Ramos (cell line): ENCODE results near the gene GSTT2B.
"Not testable (repeated sequence)": the region's sequence is repeated elsewhere in the genome, so short reads cannot be mapped to it uniquely, and the experiment has no call there.

Experiments
- in situ Hi-C: fragments of 300-500 bp; cut with MboI; formaldehyde crosslinking; loops from one replicate; pipeline ENCODE4 v1.14.3; 2022; ENCODE audit warnings: low sequenced_read_pairs; ENCODE audit not compliant: unreplicated experiment

GSTT2B gene

DNA sequence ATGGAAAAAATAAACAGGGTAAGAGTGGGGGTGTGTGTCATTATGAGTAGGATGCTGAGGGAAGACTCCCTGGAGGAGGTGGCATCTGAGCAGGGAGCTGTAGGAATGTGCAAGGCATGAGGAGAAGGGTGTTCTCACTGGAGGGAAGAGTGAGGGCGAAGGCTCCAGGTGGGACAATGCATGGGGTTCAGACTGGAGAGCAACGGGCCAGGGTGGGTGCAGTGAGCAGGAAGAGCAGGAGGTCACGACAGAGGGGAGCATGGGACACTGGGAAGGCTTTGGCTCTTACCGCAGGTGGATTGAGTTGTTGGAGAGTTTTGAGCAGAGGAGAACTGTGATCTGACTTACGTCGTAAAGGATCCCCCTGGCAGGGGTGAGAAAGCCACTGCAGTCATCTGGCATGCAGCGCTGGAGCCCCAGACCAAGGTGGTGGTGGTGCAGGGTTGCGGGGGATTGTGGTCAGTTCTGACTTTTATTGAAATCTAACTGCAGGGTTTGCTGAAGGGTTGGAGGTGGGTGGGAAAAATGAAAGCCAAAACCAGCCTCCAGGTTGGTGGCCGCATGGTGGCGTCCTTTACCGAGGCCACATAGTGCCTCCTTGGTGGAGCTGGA, 8.1 kb downstream of the GSTT2B start:
- in situ Hi-C loops = not testable (repeated sequence)

- in situ Hi-C loops = not testable (repeated sequence)
Measured at GRCh38 chr22:23951383-23951782, 9.6 kb downstream of the GSTT2B start.

DNA sequence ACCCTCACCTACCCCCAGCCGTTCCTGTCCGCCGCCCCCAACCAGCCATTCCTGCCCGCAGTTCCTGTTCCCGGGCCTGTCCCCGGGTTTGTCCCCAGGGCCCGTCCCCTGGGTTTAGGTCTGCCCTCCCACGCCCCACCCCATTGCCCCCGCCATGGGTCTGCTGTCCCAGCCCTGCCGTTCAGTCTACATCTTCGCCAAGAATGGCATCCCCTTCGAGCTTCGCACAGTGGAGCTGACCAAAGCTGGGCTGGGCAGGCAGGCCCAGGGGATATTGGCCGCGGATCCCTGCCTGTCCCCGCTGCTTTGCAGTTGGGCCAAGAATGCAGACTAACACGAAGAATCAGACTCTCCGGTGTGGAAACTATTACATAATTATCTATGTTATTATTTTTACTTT, 11.2 kb downstream of the GSTT2B start:
- in situ Hi-C loops = not testable (repeated sequence)

DNA sequence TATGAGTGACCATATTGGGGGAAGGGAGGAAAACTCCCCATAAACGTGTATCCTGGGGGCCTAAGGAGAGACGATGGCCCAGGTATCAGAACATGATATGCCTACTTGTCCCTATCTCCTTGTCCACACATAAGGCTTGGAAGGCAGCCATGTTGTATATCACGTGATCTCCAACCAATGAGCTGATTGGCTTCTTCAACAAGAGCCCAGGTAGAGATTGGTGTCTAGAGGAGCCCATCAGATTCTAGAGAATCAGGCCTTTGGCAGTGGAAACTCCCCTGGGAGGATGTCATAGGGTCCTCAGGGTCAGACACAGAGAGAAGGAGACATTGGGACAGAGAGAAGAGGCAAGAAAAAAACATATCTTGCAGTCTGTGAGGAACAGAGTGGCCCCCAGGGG, 13.6 kb downstream of the GSTT2B start:
- in situ Hi-C loops = not testable (repeated sequence)

DNA sequence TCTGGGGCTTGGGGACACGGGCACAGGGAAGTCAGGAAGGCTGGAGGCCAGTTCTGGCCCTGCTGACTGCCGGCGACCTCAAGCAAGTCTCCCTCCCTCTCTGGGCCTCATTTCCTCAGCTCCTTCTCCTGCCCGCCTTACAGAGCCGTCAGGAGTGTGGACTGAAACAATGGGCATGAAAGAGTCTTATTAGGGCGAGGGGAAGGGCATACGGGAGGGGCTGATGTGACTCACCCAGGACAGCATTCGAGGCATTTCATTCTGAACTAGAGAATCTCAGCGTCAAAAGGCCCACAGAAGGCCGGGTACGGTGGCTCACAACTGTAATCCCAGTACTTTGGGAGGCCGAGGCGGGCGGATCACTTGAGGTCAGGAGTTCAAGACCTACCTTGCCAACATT, 20.8 kb downstream of the GSTT2B start:
- in situ Hi-C loops = not testable (repeated sequence)

DNA sequence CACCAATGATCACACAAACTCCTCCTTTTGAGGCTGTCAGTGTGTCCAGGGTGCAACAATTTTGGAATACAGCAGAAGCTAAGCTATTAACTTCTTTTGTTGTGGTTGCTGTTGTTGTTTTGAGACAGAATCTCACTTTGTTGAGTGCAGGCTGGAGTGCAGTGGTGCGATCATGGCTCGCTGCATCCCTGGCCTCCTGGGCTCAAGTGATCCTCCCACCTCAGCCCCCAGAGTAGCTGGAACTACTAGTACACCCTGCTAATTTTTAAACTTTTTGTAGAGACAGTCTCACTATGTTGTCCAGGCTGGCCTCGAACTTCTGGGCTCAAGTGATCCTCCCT, 22.0 kb downstream of the GSTT2B start:
- in situ Hi-C loops = no loop called here

GRCh38 chr22:23938328-23939016, 22.5 kb downstream of the GSTT2B start:
- in situ Hi-C loops = no loop called here

DNA sequence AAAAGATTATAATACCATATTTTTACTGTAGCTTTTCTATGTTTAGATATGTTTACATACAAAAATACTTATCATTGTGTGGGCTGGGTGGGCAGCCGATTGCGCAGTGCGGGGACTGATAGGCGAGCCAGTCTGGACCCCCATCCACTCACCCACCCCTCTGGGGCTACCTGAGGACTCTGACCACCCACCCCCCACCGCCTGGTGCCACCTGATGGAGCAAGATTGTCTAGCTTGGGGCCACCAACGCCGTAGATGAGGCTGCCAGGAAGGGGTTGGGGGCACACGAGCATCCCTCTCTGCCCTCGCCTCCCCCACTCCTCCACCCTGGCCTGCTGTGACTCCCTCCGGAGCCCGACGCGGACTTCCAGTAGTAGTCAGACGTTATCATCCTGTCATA, 34.4 kb downstream of the GSTT2B start:
- in situ Hi-C loops = no loop called here

- in situ Hi-C loops = no loop called here
Measured at GRCh38 chr22:23925020-23925606, 35.9 kb downstream of the GSTT2B start.

GRCh38 chr22:23922921-23923320, 38.1 kb downstream of the GSTT2B start:
- in situ Hi-C loops = no loop called here

GRCh38 chr22:23921586-23922201, 39.3 kb downstream of the GSTT2B start:
- in situ Hi-C loops = not testable (repeated sequence)

- in situ Hi-C loops = not testable (repeated sequence)
Measured at GRCh38 chr22:23920267-23920611, 40.8 kb downstream of the GSTT2B start.

DNA sequence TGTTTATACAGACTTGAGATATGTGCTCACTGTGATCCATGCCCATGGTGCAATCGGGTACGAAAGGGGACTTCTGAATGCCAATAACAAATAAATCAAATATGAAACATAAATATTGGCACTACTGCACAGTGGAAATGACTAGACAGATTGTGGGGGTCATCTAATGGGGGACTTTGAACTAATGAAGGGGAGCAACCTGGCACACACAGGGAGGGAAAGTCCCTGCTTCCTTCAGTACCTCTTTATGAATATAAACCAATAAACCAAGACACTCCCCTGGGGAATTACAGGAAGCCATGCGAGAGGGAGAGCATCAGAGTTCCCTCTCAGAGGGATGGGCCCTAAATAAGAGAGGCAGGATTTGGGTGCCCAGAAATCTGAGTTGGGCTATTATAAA, 45.7 kb downstream of the GSTT2B start:
- in situ Hi-C loops = no loop called here

GRCh38 chr22:23913661-23914353, 47.2 kb downstream of the GSTT2B start:
- in situ Hi-C loops = no loop called here

DNA sequence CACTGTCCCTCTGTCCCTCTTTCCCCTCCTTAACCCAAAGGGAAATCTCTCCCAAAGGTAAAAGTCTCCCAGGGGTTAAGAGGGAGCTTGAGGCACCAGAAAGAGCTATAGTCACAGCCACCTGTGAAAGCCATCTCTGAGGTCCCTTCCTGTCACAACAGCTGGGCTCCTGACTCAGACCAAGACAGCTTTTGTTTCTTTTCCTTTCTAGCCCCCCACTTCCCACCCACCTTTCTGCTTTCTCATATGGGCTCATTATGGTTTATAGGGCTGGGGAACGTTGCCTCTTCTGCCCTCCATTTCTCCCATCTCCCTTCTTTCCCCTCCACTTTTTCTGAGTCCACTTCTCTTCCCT, 47.7 kb downstream of the GSTT2B start:
- in situ Hi-C loops = no loop called here

GRCh38 chr22:23912293-23912903, 48.6 kb downstream of the GSTT2B start:
- in situ Hi-C loops = no loop called here

- in situ Hi-C loops = no loop called here
Measured at GRCh38 chr22:23911318-23911980, 49.5 kb downstream of the GSTT2B start.

GRCh38 chr22:23910496-23911190, 50.4 kb downstream of the GSTT2B start:
- in situ Hi-C loops = no loop called here

- in situ Hi-C loops = no loop called here
Measured at GRCh38 chr22:23909296-23909898, 51.6 kb downstream of the GSTT2B start.
